ENCODE results near the gene ACSL1.

DNA sequence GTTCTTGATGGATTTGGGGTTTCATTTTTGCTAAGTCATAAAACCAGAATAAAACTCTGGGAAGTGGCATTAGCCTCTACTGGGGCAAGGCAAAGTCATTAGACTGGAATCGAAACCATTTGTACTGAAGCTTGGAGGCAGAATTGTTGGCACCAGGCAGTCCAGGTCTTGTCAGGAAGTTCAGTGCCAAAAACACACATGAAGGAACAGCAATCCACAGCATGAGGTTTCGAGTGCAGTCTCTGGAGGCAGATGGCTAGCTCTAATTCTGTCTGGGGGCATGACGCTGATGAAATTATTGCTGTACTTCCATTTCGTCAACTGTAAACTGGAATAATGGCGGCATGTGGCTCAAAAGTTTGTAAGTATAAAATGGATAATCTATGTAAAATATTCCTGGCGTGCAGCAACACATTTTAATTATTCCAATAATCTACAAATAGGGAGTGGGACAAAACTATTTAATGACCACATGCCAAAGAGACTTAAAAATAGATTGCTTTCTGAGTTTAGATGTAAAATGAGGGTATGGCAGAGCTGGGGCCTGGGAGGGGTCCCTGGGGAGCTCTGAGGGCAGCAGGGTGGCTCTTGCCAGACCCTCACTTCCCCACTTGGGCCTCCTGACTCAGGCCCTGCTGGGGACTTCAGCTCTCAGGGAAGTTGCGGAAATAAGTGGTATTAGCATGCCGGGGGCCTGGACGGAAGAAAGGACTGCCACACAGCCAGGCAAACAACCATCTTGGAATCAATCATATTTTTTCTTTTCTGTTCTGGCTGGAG lies 73.1 kb downstream of the ACSL1 start:
- TF ChIP-seq EP300 (IDR thresholded peaks at IDR 0.05) (no peak), POLR2AphosphoS5 (IDR thresholded peaks at IDR 0.05) (no peak), POLR2A (IDR thresholded peaks at IDR 0.05) (no peak)

Measured in stomach (tissue), 4 donors.